Measurements from ENCODE around the gene UBE2E2. TPM values are rescaled to one million over a fixed set of nuclear protein-coding genes. Genes with fewer than 3 reads are reported as not detected.

Gene UBE2E2
- total RNA-seq, 3 donors from 2014 or later: 4.8 to 24.4 (median 8.9) TPM

DNA sequence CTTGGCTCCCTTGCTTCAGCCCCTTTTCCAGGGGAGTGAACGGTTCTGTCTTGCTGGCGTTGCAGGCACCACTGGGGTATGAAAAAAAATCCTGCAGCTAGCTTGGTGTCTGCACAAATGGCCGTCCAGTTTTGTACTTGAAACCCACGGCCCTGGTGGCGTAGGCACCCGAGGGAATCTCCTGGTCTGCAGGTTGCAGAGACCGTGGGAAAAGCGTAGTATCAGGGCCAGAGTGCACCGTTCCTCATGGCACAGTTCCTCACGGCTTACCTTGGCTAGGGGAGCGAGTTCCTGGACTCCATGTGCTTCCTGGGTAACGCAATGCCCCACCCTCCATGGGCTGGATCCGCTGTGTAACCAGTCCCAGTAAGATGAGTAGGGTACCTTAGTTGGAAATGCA lies 214.9 kb downstream of the UBE2E2 start:
- no peak for ATAC-seq
- no peaks in the 10 kb centered on the region for H3K36me3 ChIP-seq (ENCODE audit: low read depth)
- intact Hi-C loops (cut with DNase I, micrococcal nuclease): no loop called here
- no peaks in the 10 kb centered on the region for H3K9me3 ChIP-seq
- DNase-seq: no peak
- no peak overlapping the region for H3K4me3 ChIP-seq
- H3K4me1 ChIP-seq (ENCODE audit: low read depth): no peaks in the 10 kb centered on the region
- TF ChIP-seq, protein P1, sequence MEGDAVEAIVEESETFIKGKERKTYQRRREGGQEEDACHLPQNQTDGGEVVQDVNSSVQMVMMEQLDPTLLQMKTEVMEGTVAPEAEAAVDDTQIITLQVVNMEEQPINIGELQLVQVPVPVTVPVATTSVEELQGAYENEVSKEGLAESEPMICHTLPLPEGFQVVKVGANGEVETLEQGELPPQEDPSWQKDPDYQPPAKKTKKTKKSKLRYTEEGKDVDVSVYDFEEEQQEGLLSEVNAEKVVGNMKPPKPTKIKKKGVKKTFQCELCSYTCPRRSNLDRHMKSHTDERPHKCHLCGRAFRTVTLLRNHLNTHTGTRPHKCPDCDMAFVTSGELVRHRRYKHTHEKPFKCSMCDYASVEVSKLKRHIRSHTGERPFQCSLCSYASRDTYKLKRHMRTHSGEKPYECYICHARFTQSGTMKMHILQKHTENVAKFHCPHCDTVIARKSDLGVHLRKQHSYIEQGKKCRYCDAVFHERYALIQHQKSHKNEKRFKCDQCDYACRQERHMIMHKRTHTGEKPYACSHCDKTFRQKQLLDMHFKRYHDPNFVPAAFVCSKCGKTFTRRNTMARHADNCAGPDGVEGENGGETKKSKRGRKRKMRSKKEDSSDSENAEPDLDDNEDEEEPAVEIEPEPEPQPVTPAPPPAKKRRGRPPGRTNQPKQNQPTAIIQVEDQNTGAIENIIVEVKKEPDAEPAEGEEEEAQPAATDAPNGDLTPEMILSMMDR (IDR thresholded peaks at IDR 0.05): no peak

GRCh38 chr3:23421811-23422516 lies 218.8 kb downstream of the UBE2E2 start:
- no peak for DNase-seq
- TF ChIP-seq, protein P1 (IDR thresholded peaks at IDR 0.05): no peak
- Histone ChIP-seq H3K9me3 (no peaks in the 10 kb centered on the region), H3K4me3 (no peak overlapping the region), H3K4me1 (ENCODE audit: low read depth) (no peaks in the 10 kb centered on the region), H3K36me3 (ENCODE audit: low read depth) (no peaks in the 10 kb centered on the region)
- intact Hi-C loops (cut with DNase I, micrococcal nuclease): no loop called here
- no peak for ATAC-seq

DNA sequence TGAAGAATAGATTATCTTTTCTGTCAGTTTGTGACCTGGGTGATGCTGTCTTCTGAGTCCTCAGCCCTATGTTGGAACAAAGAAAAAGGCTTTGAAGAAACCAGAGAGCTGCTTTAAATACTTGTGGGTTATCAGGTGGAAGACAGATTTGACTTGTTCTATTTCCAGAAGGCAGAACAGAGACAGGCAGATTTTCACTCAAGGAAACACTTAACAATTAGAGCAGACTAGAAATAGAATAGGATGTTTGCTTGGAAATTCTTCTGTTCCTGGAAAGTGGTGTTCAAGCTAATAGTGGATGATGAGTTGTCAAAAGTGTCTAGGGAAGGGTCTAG lies 219.4 kb downstream of the UBE2E2 start:
- no peaks in the 10 kb centered on the region for H3K9me3 ChIP-seq
- ATAC-seq (no peak), DNase-seq (no peak)
- TF ChIP-seq, protein P1 (IDR thresholded peaks at IDR 0.05): no peak
- no peaks in the 10 kb centered on the region for H3K36me3 ChIP-seq (ENCODE audit: low read depth)
- intact Hi-C loops (cut with DNase I, micrococcal nuclease): no loop called here
- H3K4me1 ChIP-seq (ENCODE audit: low read depth): no peaks in the 10 kb centered on the region
- H3K4me3 ChIP-seq: no peak overlapping the region

GRCh38 chr3:23425410-23425809 lies 222.3 kb downstream of the UBE2E2 start:
- intact Hi-C loops (cut with DNase I, micrococcal nuclease): no loop called here
- Histone ChIP-seq H3K36me3 (ENCODE audit: low read depth) (no peaks in the 10 kb centered on the region), H3K9me3 (no peaks in the 10 kb centered on the region), H3K4me1 (ENCODE audit: low read depth) (no peaks in the 10 kb centered on the region), H3K4me3 (no peak overlapping the region)
- ATAC-seq (no peak), DNase-seq (no peak)
- TF ChIP-seq, protein P1 (IDR thresholded peaks at IDR 0.05): no peak

- intact Hi-C loops (cut with DNase I, micrococcal nuclease): loop anchor here in 1 of 2 donors (10.0 kb wide), 1 partner anchor 444 kb away; no protein-coding TSS in a partner anchor
- ATAC-seq (no peak), DNase-seq (no peak)
- no peaks in the 10 kb centered on the region for H3K4me1 ChIP-seq (ENCODE audit: low read depth)
- no peaks in the 10 kb centered on the region for H3K9me3 ChIP-seq
- TF ChIP-seq, protein P1 (IDR thresholded peaks at IDR 0.05): no peak
- no peaks in the 10 kb centered on the region for H3K36me3 ChIP-seq (ENCODE audit: low read depth)
- H3K4me3 ChIP-seq: no peak overlapping the region
Observed at GRCh38 chr3:23430781-23431398, 227.8 kb downstream of the UBE2E2 start.
